GM21825 (cell line): ENCODE results near the gene MPP2.
"Not testable (repeated sequence)": the region's sequence is repeated elsewhere in the genome, so short reads cannot be mapped to it uniquely, and the experiment has no call there.

Source experiments
- ATAC-seq: cut with Tn5 transposase; IDR thresholded peaks from one replicate; pipeline ENCODE4 v1.9.1; 2021; ENCODE audit warnings: mild to moderate bottlenecking, moderate library complexity; ENCODE audit not compliant: unreplicated experiment

Gene MPP2, protein sequence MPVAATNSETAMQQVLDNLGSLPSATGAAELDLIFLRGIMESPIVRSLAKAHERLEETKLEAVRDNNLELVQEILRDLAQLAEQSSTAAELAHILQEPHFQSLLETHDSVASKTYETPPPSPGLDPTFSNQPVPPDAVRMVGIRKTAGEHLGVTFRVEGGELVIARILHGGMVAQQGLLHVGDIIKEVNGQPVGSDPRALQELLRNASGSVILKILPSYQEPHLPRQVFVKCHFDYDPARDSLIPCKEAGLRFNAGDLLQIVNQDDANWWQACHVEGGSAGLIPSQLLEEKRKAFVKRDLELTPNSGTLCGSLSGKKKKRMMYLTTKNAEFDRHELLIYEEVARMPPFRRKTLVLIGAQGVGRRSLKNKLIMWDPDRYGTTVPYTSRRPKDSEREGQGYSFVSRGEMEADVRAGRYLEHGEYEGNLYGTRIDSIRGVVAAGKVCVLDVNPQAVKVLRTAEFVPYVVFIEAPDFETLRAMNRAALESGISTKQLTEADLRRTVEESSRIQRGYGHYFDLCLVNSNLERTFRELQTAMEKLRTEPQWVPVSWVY

GRCh38 chr17:43907425-43907981 is at the start of gene MPP2:
TSS of gene MPP2 (minus strand) at chr17:43907536. CDS start at chr17:43904460, 3,076 bp downstream.
- ATAC-seq: no peak

GRCh38 chr17:43956222-43956621 is 48.9 kb upstream of the MPP2 start:
- ATAC-seq: no peak

- ATAC-seq: no peak
Measured at GRCh38 chr17:43953746-43954145, 46.4 kb upstream of the MPP2 start, which contains the start of gene PYY. TSS of gene PYY (minus strand) at chr17:43953940. CDS start at chr17:43953483, 457 bp downstream.

DNA sequence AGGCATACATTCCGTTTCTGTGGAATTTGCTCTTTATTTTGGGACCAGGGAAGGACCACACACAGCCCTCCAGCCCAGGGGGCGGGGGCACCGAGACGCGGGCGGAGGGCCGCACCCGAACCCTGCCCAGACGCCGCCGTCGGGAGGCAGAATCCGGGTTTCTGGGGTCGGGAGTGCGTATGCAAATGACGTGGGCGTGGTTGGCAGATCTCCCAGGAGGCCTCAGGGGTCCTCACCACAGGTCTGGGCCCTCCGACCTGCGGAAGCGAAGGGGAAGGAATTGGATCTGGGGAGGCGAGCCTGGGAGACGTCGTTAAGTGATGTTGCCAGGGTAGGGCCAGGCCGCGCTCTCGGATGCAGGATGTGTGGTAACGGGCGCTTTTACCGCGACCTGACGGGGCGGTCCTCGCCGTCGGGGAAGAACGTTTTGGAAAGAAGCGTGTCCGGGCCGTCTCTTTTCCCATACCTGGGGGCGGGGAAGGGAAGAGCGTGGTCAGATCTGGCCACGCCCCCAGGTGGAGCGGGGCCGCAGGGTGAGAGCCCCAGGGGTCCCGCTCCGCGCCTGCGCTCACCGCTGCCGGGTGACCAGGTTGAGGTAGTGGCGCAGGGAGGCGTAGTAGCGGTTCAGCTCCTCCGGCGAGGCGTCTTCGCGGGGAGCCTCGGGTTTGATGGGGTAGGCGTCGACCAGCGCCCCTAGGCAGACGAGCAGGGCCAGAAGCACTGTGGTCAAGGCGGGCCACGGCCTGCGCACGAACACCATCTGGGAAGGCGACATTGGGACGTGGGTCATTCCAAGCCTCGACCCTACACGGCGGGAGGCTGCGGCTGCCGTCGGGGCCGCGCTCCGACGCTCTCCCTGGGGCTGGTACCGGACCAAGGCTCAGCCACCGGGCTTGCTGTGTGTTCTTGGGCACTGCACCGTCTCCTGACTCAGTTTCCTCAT is 45.7 kb upstream of the MPP2 start:
- ATAC-seq: no peak

DNA sequence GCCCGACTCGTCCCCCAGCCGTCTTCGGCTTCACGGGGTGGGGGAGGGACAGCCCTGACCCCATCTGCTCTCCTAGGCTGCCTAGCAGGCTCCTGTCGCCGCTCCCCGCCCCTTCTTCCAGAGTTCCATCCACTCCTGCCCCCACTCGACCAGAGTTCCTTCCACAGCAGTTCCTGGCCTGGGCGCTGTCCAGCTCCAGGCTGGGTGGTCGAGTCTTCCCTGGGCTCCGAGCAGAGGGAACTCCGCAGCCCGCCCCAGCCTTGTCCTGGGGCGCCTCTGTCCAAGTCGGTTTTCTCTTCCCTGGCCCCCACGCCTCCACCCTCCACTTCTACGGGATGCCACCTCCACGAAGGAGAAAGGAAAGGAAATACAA is 45.0 kb upstream of the MPP2 start:
- ATAC-seq: no peak

DNA sequence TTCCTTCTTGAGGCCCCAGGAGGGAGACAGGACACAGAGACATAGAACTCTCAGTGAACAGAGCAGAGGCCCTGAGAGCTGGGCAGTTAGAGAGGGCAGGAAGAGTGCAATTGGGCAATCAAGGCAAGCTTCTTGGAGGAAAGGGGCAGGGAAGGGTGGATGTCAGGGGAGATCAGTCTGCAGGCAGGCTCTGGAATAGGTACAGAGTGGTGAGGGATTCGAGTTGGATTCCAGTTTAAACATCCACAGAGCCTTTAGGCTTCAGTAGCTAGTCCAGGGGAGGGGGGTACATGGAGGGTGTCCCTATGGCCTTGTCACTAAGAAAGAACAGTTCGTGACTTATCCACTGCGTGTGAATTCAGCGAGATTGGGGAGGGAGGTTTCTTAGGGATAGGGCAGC is 44.4 kb upstream of the MPP2 start:
- ATAC-seq: no peak

DNA sequence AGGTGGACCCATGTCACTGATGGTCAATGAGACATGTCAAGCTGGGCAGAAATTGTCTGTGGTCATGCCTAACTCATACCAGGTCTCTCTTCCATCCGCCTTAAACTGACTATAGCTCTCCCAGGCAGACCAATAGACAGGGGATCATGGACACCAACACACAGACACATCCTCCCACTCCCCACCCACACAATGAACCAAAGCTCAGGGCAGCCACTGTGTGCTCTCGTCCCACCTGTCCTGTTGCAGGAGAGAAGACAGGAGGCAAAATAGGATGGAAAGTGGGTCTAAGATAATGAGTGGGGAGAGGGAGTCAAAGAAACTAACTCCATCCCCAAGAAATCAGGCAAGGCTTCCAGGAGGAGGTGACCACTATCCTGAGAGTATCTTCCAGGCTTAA is 43.2 kb upstream of the MPP2 start:
- no peak for ATAC-seq

DNA sequence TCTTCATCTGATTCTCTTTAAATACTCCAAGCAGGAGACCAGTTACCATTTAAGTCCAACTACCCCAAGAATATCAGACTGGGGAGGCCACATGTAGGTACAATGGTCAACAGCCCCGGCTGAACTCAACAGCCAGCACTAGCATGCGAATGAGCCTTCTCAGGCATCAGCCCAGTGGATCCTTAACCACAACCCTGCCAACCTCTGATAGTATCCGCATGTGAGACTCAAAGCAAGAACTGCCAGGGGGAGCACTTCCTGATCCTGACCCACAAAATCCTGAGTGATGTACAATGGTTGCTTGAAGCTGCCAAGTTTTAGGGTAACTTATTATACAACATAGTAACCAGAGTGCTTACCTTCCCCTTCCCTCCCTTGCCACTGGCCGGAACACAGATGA is 42.4 kb upstream of the MPP2 start:
- no peak for ATAC-seq

GRCh38 chr17:43946781-43947180 is 39.4 kb upstream of the MPP2 start:
- no peak for ATAC-seq

DNA sequence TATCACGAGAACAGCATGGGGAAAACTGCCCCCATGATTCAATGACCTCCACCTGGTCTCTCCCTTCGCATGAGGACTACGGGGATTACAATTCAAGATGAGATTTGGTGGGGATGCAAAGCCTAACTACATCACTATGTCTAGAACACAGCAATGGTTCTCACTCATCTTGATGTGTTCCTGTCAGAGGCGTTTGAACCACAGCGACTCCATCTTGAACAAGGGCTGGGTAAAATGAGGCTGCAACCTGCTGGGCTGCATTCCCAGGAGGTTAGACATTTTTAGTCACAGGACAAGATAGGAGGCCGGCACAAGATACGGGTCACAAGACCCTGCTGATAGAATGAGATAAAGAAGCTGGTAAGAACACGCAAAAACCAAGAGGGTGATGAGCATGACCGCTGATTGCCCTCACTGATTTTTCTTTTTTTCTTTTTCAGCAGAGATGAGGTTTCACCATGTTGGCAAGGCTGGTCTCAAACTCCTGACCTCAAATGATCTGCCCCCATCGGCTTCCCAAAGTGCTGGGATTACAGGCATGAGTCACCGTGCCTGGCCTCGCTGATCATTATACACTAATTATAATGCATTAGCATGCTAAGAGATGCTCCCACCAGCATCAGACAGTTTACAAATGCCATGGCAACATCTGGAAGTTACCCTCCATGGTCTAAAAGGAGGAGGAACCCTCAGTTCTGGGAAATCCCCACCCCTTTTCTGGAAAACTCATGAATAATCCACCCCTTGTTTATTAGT is 37.9 kb upstream of the MPP2 start:
- ATAC-seq: no peak

GRCh38 chr17:43942051-43942685 is 34.8 kb upstream of the MPP2 start, which contains the start of gene PPY:
TSS of gene PPY (minus strand) at chr17:43942476. CDS start at chr17:43941654, 822 bp downstream.
- ATAC-seq: no peak

DNA sequence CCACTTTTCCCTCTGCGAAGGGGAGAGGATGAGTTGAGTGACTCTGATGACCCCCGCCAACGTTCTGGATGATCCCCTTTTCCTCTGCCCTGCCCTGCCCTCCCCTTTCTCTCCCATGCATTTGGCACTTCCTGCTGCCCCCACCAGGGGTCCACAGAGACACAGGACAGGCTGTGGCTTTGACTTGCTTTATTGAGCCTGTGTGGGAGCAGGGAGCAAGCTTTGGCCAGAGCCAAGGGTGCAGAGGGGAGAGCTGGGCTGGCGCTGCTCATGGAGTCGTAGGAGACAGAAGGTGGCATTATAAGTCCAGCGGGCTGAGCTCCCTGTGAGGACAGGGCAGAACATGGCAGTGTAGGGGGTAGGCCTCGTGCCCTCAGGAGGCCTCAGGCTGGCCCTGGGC is 33.3 kb upstream of the MPP2 start:
- no peak for ATAC-seq

GRCh38 chr17:43939886-43940285 is 32.5 kb upstream of the MPP2 start:
- no peak for ATAC-seq

DNA sequence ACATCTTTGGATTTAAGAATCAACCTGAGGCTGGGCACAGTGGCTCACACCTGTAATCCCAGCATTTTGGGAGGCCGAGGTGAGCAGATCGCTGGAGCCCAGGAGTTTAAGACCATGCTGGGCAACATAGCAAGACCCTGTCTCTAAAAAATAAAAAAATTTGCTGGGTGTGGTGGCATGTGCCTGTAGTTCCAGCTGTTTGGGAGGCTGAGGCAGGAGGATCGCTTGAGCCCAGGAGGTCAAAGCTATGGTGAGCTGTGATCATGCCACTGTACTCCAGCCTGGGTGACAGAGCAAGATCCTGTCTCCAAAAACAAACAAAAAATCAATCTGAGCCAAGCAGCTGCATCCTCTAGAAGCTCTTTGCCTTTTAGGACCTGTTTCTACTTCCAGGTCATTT is 32.1 kb upstream of the MPP2 start:
- not testable (repeated sequence) for ATAC-seq

GRCh38 chr17:43938838-43939182 is 31.5 kb upstream of the MPP2 start:
- no peak for ATAC-seq

DNA sequence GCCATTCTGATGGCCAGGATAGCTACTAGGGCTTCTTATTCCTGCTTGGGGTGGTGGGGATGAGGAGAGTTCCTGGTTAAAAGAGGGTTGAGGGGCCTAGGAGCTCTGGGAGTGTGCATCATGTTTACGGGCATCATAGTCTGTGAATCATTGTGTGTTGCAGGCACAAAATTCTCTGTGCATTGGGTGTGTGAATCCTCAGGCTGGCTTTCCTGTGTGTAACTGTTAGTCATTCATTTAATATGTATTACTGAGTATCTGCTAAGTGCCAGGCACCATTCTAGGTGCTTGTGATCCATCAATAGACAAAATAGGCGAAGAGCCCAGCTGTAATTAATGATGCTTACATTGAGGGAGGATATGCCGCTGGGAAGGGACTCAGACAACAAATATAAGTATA is 29.1 kb upstream of the MPP2 start:
- ATAC-seq: no peak

DNA sequence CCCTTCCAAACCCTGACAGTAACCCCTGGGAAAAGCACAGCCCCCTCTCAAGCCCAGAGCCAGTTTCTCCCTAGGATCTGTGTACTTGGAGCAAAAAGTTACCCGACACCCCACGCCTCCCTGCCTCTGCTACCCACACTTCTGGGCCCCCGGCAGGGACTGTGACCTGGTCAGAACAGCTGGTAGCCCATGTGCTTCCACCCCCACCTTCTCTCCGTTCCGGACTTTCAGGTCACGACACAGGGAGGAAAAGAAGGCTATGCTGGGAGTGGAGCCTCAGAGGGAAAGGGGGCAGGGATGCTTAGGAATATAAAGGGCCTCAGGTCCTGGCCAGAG is 28.6 kb upstream of the MPP2 start:
- no peak for ATAC-seq

DNA sequence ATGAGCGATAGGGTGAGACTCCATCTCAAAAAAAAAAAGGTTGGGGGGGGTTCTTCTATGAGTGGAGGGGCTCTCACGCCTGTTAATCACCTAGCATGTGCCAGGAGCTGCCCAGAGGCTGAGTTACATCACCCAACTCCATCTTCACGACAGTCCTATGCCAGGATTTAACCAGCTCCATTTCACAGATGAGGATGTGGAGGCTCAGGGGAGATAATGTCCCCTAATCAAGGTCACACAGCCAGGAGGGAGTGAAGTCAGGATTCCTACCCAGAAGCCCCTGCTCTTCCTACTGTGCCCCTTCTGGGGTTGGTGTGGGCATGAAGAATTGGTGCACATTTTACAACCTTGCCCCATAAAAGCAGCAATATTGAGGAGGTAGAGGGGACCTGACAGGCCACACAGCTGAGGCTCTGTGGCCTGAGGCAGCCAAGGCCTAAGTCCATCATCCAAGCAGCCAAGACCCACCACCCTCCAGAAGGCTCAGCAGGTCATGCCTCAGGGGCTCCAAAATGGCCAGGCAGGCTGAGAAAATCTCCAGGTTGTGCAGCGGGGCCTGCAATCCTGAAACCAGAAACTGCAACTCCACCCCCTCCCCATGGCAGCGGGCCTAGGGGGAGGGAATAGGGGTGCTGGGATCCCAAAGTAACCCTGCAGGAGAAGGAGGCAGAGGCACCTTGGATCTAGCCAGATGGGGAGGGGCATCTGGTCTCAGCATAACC is 28.0 kb upstream of the MPP2 start:
- ATAC-seq: no peak

- ATAC-seq: no peak
Measured at GRCh38 chr17:43932923-43933322, 25.6 kb upstream of the MPP2 start.

GRCh38 chr17:43932357-43932756 is 25.0 kb upstream of the MPP2 start:
- ATAC-seq: no peak
